ENCODE data around the gene CDK8.

CDK8 gene

DNA sequence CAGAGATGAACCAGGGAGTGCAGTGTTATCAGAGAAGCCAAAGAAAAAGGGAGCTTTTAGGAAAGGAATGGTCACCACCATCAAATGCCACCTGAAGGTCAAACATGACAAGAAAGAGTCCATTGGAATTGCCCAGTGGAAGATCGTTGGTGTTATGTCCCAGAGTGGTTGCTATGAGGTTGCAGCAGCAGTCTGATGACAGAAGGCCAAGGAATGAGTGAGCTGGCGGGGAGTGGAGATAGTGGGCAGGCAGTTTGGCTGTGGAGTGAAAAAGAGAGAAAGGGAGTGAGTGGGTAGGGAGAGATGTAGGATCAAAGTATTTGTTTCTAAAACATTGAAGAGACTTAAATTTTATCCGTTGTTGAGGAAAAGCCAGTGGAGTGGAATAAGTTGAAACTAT, 186.2 kb downstream of the CDK8 start:
- no peak for DNase-seq (ENCODE audit: low read depth in 2 of 3, low spot score in 2 of 3)

DNA sequence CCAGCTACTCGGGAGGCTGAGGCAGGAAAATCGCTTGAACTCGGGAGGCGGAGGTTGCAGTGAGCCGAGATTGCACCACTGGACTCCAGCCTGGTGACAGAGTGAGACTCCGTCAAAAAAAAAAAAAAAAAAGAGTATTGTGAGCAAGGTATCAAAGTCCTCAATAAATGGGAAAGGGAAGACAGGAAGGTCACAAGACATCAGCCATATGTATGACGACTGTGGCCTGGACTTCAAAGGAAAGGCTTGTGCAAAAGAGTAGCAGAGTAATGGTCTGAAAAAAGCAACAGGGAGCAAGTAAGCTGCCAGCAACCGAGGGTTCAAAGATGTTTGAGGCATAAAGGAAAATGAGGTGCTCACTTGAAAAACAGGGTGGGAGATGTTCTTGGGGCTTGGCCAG, 187.5 kb downstream of the CDK8 start:
- no peak for DNase-seq (ENCODE audit: low read depth in 2 of 3, low spot score in 2 of 3)

DNA sequence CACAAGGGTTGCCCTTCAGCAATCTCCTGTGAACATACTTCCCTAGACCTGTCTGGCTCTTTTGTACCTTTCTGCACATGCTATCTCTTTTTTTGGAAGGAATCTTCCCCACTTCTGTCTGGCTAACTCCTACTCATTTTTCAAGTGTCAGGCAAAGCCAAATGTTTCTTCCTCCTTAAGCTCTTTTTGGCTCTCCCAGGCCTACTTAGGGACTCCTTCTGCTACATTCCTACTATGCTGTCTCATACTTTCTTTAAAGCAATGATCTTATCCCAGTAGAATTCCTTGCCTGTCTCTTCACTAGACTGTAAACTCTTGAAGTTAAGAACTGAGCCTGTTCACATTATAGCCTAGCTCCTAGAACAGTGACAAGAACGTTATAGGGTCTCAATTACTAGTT, 188.6 kb downstream of the CDK8 start:
- no peak for DNase-seq (ENCODE audit: low read depth in 2 of 3, low spot score in 2 of 3)

DNA sequence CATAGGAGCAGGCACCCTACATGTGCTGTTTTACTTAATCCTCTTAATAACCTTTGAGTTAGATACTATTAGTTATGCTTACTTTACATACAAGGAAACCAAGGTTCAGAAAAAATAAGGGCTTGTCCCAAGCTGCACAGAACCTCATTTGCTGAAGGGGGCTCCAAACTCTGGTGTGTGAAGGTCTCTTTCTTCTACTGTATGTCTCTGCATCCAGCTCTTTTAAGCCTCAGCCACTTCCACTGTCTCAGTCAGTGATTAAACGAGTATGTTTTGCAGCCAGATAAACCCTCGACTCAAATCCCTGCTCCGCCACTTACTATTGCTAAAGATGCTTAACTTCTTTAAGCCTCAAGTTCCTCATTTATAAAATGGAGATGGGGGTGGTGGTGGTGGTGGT, 191.2 kb downstream of the CDK8 start:
- DNase-seq (ENCODE audit: low read depth in 2 of 3, low spot score in 2 of 3) = no peak

DNA sequence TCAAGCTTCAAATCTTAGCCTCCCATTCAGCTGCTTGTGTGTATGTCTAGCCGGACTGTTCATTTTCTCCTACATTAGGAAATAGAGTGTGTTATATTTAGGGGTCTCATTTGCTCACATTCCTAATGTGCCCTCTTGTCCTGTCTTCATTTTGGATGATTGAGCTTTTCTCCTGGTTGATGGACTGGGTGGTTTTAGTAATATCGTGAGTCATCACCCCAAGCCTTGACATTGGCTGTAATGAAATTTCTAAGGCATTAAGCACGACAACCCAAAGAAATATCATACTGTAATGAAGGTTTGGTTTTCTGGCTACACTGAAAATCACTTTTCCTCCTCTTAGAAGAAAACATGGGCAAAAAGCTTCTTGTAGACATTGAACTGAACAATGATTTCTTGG, 192.8 kb downstream of the CDK8 start:
- no peak for DNase-seq (ENCODE audit: low read depth in 2 of 3, low spot score in 2 of 3)

DNA sequence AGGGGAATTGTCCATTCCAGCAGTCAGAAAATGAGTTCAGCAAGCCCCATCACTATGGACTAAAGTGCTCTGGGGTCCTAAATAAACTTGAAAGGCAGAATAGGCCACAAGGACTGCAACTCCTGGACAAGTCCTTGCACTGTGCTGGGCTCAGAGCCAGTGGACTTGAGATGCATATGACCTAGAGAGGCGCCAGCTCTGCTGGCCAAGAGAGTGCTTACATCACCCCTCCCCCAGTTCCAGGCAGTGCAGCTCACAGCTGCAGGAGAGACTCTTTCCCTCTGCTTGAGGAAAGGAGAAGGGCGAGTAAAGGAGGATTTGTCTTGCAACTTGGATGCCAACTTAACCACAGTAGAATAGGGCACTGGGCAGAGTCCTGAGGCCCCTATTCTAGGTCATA, 194.1 kb downstream of the CDK8 start:
- no peak for DNase-seq (ENCODE audit: low read depth in 2 of 3, low spot score in 2 of 3)

DNA sequence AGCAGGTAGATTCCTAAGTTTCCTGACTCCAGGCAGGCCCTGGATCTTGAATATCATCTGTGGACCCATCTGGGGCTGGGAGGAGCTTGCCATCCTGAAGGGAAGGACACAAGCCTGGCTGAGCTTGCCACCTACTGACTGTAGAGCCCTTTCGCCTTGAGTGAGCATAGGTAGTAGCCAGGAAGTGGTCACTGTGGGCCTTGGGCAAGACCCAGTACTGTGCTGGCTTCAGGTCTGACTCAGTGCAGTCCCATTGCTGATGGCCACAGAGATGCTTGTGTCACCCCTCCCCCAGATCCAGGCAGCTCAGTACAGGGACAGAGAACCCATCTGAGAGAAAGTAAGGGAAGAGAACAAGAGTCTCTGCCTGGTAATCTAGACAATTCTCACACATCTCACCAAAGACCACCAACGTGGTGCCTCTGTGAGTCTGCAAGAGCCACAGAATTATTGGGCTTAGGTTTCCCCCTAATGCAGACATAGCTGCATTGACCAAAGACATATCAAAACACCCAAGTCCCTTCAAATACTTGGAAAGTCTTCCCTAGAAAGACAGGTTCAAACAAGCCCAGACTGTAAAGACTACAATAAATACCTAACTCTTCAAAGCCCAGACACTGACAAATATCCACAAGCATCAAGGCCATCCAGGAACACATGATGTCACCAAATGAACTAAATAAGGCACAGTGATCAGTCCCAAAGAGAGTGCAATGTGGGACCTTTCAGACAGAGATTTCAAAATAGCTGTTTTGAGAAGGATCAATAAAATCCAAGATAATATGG, 195.3 kb downstream of the CDK8 start:
- DNase-seq (ENCODE audit: low read depth in 2 of 3, low spot score in 2 of 3) = no peak

All from activated CD8-positive, alpha-beta memory T cell treated with anti-CD3 and anti-CD28 coated beads for 48 hours (primary cell).